Activated gamma-delta T cell (primary cell): Measurements from ENCODE around the gene CLVS2.

Experiments used
- DNase-seq: peaks from one replicate; lab custom pipeline; 2025; lab: John Stamatoyannopoulos, UW

The CLVS2 gene

DNA sequence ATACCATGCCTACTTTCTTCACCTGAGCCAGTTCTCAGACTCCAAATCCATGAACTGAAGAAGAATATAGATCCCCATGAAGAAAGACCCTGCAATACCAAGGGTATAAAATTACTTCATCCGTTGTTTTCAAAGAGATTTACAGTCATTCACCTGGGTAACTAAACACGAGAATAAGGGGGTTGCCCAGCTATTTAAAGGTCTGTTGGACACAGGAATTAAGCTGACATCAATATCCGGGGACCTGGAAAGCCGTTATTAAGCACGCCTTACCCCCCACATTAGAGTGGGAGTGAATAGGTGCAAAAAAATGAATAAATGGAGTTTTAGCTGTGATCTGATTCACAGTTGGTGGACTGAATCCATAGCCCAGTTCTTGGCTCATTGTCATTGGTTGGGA lies 28.9 kb downstream of the CLVS2 start:
- no peak for DNase-seq

DNA sequence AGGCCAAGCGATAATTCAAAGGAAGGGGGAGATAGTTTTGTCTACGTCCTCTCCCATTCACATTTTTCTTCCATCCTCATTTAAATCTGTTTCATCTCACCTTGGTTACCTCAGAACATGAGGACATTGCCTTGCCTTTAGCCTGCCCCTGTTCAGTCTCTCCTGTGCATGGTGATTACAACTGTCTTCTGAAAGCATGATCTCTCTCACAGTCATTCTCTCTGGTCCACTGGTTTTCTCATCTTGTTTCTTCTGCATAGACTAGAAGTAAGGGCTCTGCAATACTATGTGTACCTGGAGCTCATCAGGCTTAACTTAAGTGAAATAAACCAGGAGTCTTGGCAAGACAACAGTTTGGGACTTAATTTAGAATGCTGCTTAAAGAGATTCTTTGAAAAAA lies 31.4 kb downstream of the CLVS2 start:
- no peak for DNase-seq

DNA sequence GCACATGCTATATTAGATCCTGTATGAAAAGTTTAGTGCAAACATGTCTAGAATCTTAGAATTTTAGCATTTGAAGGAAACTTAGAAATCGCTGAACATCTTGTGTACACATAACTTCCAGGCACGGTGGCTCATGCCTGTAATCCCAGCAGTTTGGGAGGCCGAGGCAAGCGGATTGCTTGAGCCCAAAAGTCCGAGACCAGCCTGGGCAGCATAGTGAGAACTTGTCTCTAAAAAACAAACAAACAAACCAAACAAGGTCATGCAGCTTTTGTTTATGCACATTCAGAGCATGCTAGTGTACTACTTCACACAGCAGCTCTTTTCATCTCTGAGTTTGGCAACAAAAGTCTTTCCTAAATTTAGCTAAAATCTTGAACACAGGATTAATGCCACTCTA lies 32.2 kb downstream of the CLVS2 start:
- DNase-seq = no peak

- no peak for DNase-seq
Measured at GRCh38 chr6:123030282-123030681, 34.2 kb downstream of the CLVS2 start.

DNA sequence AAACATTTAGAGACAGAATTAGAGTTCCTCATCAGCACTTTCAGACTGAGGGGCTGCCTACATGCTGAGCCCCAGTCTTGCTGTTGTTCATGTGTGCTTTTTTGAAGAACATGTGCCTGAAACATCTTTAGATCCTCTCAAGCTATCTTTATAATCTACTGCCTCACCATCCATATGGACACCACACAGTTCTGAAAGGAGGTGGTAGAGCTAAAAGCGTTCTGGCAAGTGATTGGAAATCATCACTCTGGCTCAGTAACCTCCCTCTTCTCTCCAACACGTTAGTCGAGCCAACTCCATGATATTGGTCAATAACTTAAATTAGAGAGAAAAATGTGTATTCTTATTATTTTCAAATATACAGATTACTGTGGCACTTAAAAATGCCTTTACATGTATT lies 40.6 kb downstream of the CLVS2 start:
- DNase-seq = no peak

DNA sequence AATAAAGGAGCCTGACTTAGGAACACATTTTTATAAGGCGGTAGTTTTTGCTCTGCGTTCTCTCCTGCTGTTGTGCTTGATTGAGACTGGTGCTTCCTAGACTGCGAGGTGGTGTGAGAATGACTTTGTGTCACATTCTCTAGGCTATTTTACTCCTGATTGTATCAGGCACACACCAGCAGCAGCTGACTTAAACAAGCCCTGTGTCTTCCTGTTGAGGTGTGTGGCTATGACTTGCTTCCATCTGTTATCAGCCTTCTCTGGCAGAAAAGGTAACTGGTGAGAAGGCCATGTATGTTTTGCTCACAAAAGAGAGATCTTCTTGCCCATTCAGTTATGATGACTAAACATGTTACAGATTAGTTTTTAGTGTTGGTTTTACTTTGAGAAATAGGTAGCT lies 43.4 kb downstream of the CLVS2 start:
- DNase-seq = no peak

GRCh38 chr6:123042401-123042800 lies 46.4 kb downstream of the CLVS2 start:
- no peak for DNase-seq

DNA sequence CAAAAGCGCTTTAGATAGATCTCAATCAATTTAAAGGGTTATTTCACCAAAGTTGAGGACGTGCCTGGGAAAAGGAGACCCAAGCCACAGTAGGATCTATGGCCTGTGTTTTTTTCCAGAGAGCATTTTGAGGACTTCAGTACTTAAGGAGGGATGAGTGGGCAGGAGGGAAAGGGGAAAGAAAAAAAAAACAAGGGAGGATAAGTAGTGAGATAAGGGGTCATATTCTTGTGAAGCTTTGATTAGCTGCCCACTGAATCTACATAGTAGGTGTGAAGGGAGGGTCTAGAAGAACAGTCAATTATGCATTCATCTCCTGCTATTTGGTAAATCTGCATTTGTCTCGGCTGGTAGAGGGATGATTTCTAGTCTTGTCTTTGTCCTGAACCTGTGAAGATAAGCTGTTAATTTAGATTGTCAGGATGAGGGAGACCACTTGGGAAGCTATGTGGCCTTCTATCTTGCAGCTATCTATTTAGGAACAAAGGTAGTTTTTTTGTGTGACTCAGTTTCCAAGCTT lies 48.4 kb downstream of the CLVS2 start:
- DNase-seq = no peak

GRCh38 chr6:123053602-123054225 lies 57.7 kb downstream of the CLVS2 start:
- DNase-seq = no peak

DNA sequence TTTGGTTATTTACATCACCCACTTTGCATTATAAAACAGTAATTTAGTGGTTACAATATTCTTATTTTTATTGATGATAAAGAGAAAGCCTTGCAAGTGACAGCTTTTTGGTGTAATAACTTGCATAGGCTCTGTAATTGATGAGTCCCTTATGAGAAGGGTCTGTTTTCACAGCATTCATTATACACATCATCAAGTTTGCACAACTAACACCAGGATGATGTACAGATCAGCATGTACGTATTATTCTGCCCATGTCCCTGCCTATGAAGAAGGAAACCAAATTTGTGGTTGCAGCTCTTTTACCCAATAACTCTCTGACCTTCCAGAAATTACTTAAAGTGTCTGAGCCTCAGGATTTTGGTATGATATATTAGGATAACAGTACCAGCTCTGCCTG lies 59.2 kb downstream of the CLVS2 start:
- no peak for DNase-seq

DNA sequence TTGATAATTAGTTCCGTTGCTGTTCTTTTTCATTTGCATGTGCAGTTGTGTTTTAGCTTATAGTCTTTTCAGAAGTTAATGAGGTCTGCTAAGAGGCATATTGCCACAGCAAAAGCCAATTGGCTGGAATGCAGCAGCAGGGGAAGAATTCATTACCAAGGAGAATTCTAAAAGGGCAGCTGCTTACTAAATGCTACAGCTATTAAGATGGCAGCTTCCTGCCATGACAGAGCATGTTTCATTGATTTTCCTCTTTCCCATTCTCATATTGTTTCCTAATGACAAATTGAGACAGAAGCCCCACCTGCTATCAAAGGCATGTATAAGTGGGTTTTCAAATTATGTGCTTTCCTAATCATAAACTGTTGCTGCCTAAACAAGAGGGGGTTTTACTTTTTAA lies 66.6 kb downstream of the CLVS2 start:
- no peak for DNase-seq

- DNase-seq = no peak
Measured at GRCh38 chr6:123064038-123064437, 68.0 kb downstream of the CLVS2 start.

- DNase-seq = no peak
Measured at GRCh38 chr6:123074616-123075015, 78.6 kb downstream of the CLVS2 start.

DNA sequence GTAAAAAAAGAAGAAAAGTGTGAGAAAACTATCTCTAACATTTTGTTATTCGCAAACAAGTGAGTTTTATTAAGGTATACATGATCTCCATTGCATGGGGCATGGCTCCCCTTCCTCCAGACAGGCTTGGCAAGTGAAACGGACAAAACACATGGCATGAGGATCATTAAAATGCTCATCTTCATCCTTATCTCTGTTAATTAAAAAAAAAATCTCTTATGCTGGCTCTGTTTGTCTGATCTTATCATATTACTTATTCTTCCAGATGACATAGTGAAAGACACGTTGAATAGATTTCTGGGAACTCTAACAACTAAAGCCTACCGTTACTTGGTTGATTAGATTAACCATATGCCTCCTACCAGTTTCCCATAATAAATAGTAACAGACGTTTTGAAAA lies 89.4 kb downstream of the CLVS2 start:
- DNase-seq = no peak

DNA sequence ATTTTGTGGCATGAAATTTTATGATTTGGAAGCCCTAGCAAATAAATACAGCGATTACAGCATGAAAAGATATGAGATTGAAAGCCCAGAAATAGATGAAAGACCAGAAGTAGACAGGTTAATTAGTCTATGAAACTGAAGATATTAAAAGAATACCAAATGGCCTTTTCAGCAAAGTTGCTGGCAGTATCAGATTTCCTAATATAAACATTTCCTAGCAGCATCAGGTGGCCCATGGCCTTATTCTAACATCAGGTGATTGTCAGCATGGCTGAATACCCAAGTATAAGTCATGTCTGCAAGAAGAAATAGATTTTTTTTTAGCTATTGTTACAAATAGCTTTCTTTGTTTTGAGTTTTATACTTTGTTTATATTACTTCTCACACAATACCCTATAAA lies 93.2 kb downstream of the CLVS2 start:
- no peak for DNase-seq

DNA sequence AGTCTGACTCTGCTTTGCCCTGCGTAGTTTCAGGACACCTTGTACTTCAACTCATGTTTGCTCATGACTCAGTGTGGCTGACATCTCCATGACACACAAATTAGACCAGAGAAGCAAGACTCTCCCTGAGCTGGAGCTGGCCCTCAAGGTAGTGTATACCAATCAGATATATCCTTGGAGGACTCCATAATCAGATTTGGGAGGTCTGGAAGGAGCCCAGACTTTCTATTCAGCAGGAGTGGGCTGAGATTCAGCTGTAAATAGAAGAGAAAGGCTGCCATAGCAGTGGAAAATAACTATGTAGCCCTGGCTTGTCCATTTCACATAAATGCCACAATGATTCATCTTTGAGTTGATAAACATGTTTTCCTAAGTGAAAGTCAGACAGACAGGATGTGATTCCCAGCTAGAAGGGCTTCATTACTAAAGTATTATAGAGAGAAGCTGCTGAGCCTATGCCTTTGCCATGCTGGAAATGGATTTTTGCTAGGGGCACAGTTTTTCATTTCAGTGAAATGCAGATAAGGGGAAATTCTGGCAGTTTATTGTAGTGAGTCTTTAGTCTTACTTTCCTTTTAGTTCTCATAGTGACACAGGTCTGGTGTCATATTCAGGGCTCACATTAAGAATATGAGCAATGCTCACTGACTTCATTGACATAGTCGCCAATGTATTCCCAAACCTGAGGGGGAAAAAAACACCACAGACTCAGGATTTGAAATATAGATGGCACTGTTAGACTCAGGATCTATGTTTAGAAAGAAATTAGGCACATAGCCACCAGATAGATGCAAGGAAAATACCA lies 95.3 kb downstream of the CLVS2 start:
- DNase-seq = no peak

DNA sequence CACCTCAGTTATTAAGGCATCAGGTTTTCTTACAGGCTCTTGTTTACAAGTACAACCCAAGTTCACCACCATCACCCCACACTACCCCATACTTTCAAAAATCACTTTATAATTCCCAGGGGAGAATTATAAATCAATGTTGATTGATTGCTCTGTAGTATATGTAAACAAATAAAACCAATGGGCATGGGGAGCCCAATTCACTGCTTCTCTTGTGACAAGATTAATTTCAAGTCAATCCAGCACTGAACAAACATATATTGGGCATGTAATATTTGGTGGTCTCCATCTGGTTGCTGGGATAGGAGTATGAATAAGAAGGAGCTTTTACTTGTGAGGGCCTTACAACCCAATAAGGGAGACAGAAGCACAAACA lies 95.8 kb downstream of the CLVS2 start:
- no peak for DNase-seq

- no peak for DNase-seq
Measured at GRCh38 chr6:123094795-123095194, 98.8 kb downstream of the CLVS2 start.

GRCh38 chr6:123105561-123105960 lies 109.5 kb downstream of the CLVS2 start:
- no peak for DNase-seq

GRCh38 chr6:123116370-123116769 lies 120.3 kb downstream of the CLVS2 start:
- DNase-seq = no peak

DNA sequence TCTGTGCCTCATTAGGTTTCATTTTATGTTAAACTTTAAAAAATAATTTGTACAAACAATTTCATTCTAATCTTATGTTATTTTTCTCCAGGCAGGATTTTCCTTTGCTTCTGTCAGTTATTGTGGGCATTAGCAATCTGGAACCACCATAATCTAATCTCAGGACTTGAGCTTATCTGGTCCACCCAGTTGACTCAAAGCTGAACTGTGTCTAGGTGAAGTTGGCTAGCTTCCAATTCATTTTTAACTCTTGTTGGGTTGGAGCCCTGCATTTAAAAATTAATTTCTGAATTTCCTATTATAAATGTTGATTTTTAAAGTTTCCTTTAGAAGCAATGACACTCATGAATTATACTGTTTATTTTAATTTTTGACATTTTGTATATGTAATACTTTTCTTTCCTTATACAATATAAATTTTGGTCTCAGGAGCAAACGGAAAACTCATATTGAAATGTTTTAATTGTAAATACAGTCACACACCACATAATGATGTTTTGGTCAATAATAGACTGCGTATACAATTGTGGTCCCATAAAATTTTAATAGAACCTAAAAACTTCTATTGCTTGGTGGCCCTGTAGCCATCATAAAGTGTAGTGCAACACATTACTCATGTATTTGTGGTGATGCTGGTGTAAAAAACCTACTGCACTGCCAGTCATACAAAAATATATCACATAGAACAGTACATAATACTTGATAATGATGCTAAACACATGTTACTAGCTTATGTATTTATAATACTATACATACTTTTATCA lies 121.3 kb downstream of the CLVS2 start:
- DNase-seq = no peak

GRCh38 chr6:123118811-123119210 lies 122.8 kb downstream of the CLVS2 start:
- DNase-seq = no peak
